Fibroblast of skin of right quadriceps (primary cell): ENCODE results near the gene SPON2.
A peak's percentile ranks its signal among the peaks of the same experiment; 100 is the strongest.

Experiments used
- DNase-seq: peaks from one replicate; pipeline ENCODE4 v3.0.0-alpha.2; 2013

The SPON2 gene

DNA sequence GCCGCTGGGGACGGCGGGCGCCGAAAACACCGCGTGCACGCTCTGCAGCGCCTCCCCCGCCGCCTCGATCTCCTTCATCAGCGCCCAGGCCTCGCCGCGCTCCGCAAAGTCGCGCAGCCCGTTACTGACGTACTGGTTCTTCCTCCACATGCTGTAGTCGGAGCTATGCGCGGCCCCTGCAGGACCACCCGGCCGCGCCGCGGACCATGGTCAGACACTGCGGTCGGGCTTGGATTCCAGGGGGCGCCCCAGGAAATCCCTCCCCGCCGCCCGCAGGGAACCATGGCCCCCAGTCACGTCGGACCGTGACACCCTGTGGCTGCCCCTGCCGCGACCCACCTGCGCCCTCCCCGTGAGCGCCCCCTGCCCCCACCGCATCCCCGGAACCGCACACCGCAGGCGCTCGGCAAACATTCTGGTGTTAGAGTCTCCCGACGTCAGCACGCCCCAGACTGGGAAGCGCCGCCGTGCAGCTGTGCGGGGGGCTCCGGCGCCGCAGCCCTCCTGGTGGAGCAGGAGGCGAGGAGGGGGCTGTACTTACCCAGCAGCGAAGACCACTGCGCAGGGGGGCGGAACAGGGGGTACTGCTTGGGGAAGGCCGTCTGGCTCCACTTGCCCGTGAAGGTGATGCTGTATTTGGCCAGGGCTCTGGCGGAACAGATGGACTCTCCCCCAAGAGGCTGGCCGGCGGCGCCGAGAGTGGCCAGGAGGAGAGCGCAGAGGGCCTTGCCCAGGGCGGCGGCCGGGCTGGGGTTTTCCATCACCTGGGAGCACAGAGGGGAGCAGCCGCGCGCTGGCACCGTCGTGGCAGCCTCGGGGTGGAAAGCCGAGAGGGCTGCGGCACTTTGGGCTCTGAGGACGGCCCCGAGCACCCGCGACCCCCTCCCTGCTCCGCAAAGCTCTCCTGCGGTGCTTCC lies 814 bp downstream of the SPON2 start:
- peak; percentile 11 for DNase-seq

DNA sequence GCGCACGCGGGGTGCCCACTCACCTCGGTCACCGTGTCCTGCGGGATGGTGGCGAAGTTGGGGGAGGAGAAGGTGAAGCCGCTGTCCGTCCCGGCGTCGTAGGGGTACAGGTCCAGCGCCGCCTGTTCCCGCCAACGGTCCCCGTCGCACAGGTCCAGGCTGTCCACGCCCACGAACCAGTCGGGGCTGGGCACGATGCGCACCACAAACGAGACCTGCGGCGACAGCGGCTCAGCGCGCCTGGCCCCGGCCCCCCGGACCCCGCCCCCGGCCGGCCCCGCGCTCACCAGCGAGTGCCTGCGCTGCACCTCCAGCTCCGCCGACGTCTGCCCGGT lies 1.4 kb downstream of the SPON2 start:
- no peak for DNase-seq

DNA sequence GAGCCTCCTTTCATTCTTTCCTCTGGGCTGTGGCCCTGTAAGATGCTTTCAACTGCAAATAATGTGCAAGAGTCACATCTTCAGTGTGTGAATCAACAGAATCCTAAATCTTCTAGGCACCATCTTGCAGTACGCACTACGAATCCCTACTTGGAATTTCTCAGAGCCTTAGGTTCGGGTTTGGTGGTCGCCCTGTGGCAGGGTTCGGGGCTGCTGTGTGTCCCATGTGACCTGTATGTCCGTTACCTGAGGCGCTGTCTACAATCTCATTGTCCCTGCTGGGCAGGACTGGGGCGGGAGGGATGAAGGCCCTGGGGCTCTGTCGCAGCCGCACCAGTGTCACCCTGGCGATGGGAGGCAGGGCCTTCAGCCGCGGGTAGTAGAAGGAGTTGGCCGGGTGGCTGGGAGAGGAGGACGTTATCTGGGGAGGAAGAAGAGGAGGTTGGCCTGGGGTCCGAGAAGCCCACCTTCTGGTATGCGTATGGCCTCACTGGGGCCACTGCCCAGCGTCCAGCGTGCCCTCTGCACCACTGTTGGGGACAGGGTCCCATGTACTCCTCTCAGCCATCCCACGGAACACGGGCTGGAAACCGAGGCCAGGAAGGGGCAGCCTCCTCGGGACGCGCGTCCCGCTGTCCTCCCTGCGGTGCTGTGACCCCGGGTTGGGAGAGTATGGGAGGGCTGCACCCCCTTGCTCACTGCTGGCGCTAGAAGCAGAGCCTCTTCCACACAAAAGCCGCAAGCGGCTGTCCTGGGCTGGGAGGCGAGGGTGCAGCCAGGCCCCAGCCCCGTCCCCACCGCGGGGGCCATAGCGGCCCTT lies 2.0 kb downstream of the SPON2 start:
- DNase-seq = no peak

DNA sequence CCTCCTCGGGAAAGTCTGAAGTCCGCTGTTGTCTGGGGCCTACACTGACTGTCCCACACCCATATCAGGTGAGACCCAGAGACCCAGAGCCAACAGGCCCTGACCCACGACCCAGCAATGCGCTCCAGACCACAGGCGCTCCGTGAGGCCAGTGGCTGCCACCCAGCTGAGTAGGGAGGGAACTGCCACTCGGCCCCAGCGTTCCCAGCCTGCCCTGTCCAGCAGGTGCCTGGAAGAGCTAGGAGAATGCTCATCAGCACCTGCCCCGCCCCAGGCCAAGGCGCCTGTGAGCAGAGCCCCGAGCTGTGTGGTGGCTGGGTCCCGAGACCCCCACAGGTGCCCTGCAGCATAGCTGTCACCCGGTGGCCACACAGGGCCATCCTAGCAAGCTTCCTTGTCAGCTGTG lies 2.7 kb downstream of the SPON2 start:
- no peak for DNase-seq

DNA sequence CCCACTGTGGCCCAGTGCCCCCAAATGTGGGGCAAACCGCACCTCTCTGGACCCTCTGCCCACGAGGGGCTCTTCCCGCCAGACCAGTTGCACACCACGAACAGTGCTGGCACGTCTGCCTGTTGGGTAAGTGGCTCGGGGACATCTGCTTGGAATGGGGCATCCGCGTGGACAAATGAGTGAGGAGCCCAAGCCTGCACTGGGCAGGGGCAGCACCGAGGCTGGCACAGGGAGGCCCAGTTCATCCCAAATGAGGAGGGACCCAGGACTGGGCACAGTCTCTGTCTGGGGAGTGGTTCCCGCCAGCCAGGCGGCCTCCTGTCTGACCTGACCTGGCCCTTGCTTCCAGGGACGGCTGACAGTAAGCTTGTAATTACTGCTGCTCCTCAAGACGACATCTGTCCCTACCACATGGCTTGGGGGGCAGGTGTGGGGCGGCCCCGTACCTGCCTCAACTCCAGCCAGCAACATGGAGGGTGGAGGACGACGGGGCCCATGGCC lies 3.2 kb downstream of the SPON2 start:
- DNase-seq = no peak

DNA sequence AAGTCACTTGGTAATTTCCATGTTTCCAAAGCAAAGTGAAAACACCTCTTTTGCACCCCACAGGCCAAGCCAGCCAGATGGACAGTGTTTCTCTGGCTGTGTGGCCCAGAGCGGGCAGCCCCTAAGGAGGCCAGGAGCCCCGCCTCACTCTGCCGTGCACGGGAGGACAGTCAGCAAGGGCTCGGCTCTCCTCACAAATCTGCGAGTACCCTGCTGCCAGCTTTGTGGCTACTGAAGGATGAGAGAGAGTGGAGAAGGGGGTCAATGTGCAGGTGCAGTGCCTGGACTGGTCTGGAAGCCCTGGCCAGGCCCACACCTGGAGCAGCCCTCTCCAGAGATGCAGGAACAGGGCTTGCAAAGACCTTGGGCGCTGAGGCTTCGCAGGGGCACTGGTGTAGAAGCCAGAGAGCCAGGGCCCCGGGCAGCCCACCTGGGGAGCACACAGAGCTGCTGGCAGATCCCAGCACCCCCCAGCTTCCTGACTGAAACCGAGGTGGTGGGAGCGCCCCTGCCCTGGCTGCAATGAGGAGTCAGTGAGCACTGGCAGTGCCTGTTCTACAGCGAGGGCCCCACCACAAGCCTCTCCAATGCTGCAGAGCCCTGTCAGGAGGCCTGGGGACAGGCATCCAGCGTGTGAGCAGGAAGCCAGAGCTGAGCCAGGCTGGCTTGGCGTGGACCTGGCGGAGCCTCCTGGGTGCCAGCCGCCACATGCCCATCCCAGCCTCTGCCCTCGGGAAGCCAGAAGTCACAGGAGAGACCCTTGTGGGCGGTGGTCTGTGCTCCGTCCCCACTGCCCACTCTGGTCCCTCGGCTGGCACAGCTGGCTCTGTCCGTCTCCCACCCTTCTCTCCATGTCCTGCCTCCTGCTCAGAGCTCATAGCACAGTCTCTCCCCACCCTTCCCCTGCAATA lies 3.9 kb downstream of the SPON2 start:
- no peak for DNase-seq

DNA sequence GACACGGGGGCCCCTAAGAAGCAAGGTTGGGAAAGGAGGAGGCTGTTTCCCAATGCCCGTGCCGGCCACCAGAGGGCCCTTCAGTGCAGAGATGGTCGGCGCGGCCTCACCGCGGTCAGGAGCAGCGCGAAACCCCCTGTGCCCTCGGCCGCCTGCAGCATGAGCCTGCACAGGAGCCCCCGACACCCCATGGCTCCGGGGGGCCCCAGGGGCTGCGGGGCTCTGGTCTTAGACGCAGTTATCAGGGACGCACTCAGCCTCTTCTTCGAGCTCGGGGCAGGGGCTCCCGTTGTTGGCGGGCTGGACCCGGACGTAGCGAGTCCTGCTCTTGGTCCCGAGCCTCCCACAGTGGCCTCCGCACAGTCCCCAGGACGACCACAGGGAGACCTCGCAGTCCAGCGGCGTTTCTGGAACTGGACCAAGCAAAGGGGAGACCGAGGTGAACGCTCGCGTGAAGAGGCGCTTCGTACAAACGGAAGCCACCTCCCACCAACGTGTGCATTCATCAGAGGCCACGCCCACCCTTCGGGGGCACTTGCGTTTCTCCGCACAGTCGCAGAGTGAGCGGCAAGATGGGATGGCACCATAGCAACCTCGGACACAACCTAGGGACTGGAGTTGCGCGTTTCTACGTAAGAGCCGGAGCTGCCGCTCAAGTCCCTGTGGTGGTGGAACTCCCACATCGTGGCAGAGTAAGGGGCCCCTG lies 5.0 kb downstream of the SPON2 start:
- DNase-seq = peak; percentile 83

DNA sequence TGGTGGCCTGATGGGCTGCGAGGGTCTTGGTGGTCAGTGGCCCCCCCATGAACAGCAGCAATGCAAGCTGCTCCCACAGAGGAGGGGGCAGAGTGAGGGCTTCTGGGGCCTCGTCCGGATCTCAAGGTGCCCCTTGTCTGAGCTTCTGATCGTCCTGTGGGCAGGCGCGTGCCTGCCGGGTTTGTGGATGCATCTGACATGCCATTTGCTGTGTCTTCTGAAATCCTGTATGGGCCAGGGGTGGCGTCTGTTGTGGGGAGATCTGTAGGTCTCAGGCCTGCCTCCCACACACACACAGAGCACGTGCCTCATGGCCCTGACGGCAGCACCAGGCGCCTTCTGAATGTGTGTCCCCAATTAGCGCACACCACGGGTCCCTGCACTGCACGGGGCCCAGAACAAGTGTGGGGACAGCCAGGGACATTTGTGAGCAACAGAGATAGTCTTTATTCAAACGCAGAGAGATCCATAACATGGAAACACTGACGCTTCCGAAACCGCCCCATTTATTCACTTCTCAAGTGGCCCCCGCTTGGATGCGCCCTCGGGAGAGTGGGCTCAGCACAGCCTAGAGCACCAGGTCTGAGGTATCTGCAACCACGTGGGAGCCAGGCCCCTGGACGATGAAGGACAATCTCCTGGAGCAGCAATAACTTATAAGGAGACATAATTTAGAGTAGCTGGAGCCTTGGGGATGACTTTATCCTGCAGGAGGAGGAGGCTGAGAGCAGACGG lies 5.7 kb downstream of the SPON2 start:
- no peak for DNase-seq

DNA sequence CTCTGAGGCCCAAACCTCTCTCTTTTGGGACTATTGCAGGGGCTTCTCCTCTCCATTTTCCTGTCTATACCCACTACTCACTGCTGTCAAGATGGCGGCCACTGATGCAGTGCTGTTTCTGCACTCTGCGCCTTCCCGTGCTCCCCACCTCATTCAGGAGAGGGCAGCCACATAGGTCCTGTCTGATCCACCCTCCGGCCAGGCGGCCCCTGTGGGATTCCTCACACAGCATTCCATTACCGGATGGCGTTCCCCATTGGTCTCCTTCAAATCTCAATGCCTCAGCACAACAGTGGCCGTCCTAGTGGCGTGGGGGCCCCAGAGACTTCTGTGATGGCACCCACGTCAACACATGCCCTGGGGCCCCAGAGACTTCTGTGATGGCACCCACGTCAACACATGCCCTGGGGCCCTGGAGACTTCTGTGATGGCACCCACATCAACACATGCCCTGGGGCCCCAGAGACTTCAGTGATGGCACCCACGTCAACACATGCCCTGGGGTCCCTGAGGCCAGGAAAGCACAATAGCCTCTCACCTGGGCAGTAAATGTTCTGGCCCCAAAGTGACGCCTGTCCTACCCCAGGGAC lies 7.3 kb downstream of the SPON2 start:
- DNase-seq = no peak

DNA sequence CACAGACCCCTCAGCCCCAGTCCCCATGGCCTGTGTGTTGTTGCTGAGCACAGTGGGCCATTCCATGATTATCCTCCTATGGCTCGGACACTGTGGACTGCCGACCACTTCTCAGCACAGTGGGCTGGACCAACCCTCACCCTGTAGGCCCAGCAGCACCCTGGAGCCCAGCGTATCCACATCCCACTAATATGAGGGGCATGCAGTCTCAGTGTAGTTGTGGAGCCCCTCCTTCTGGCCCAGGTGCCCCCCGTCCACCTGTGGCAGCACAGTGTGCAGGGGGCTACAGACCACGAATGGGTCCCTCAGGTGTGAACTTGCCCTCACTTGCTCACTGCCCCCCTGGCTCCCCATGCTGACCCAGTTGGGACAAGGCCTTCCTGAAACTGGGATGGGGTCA lies 7.9 kb downstream of the SPON2 start:
- DNase-seq = no peak

DNA sequence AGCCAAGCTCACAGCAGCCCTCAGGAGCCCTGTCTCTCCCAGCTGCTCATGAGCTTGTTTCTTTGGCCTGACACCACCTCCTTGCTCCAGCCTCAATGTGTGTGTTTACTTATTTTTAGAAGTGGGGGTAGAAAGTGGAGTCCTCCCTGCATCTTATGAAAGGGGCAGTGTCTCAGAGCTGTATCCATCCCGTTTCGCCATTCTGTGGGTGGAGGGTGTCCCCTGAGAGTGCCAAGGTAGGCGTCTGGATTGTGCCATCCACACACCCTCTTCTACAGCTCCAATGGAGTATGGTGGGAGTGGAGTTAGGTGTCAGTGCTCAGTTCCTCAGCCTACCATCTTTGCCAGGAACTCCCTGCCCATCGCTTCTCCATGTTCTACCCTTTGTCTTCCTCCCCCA lies 8.3 kb downstream of the SPON2 start:
- DNase-seq = no peak

DNA sequence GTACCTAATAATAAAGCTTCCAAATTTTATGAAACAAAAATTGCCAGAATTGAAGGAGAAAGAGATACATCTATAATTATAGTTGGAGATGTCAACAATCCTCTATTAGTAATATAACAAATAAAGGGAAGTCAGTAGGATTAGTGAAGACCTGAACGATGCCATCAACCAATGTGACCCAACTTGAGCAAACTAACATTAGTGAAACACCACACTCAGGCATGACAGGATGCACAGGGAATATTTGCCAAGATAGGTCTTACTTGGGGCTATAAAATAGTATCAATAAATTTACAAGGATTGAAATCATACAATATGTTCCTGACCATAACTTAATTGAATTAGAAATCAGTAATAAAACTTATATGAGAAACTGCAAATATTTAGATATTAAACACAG lies 12.0 kb downstream of the SPON2 start:
- DNase-seq = no peak

DNA sequence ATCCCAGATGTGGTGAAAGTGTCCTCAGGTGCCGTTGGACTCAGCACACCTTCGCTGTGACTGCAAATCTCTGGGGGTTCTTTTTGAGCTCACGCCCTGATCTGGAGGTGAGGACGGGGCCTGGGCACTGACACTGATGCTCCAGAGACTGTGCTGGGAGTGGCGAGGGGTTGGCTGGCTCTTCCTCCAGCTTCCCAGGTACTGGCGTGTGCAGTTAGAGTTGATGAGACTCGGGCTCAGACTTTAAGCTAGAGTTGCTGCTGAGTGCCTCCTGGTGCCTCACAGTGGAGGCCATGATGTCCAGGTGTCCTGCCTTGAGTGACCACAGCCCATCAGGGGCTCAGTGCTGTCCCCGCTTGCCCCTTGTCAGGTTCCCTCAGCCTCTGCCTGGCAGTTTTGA lies 16.3 kb downstream of the SPON2 start:
- no peak for DNase-seq

DNA sequence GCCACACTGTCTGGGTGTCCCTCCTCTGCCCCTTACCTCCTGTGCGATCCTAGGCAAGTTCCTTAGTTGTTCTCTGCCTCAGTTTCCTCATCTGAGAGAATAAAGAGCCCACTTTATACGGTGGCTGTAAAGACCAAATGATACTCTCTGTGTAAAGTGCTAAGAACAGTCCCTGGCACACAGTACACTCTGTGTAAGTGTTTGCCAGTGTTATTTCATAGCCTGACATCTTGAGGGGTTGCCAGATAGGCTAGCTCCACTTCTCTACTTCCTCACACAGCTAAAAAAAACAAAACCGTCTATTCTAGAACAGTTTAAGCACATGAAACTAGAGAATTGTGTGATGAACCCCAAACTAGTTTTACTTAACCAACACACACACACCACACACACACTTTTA lies 17.1 kb downstream of the SPON2 start:
- no peak for DNase-seq

DNA sequence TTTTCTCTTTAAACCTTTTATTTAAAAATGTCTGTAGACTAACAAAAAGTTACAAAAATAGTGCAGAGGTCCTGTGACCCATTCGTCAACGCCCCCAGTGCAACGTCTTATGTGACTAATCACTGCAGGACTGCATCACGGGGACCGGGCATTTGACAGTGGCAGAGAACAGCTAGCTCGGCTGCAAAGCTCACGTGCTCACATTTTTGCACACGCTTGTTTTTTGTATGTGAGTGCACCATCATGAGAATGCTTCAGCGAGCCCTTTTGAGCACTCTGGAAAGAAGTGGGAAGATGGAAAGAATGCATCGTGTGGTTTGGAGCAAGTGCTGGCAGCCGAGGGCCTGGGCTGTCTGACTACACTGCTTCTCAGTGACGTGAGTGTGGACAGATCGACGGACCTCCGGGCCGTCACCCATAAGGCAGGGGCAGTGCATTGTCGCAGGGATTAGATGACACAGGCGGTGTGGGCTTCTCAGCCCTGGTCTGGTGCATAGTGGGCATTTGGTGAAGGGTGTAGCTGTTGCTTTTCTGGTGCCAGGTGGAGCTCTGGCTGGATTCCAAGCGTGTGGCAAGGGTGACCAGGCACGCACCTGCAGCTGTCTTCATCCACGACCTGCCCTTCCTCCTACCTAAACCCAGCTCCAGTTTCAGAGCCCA lies 17.7 kb downstream of the SPON2 start:
- DNase-seq = no peak

DNA sequence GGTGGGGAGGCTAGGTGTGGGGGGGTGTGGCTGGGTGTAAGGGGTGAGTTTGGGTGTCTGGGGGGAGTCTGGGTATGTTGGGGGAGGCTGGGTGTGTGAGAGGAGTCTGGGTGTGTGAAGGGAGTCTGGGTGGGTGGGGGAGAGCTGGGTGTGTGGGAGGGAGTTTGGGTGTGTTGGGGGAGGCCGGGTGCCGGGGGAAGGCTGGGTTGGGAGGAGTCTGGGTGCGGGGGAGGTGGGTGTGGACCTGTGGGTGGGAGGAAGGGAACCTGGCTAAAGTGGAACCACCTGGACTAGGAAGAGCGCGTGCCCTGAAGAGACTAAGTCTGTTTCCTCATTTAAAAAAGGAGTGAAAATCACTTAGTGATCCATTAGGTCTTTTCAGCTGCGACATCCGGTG lies 18.3 kb downstream of the SPON2 start:
- no peak for DNase-seq

DNA sequence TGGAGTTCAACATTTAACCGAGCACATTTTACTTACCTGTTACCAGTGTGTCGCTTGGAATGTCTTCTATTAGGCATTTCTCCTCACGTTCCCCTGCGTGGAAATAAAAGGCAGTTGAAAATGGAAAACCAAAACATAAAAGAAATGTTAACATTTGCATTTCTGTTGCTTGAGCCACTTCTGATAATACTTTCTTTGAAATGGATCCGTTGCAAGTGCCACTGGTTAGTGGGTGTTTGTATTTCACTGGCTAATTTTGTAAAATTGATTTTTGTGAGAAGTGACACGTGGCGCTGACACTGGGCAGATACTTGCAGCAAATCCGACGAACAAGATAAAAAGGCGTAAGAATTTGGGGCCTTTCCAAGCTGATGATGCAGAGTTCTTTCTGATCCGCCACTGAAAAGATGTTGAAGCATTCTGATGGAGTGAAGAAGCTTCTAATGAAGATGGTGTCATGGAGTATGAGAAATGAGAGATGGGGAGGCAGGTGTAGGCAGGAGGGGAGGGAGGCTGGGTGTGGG lies 18.8 kb downstream of the SPON2 start:
- DNase-seq = no peak

DNA sequence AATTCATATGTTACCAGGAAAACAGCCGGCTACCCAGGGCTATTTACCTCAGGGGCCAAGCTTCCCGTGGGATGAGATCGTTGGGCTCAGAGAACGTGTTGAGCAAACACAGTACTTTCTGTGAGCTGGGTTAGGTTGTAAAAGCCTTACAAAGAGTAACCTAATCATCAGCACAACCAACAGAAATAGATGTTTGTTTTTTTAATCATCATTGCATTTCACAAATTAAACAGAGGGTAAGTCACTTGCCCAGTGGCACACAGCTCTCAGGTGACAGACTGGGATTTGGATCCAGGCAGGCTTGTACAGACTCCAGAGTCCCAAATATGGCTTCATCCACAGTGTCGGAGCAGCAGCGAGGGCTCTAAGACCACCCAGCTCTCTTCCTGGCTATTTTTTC lies 20.1 kb downstream of the SPON2 start:
- DNase-seq = no peak

DNA sequence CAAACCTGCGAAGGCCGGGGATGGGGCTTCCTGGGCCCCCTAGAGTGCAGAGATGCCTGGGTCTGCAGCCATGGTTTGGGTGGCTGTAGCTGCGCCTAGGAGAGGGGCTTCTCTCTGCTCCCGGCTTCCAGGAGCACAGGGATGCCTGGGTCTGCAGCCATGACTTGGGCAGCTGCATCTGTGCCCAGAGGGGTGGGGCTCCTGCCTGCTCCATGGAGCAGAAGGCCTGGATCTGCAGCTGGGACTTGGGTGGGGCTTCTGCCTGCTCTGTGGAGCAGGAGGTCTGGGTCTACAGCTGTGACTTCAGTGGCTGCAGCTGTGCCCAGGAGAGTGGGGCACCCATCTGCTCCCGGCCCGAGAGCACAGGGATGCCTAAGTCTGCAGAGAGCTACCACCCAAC lies 20.8 kb downstream of the SPON2 start:
- no peak for DNase-seq

DNA sequence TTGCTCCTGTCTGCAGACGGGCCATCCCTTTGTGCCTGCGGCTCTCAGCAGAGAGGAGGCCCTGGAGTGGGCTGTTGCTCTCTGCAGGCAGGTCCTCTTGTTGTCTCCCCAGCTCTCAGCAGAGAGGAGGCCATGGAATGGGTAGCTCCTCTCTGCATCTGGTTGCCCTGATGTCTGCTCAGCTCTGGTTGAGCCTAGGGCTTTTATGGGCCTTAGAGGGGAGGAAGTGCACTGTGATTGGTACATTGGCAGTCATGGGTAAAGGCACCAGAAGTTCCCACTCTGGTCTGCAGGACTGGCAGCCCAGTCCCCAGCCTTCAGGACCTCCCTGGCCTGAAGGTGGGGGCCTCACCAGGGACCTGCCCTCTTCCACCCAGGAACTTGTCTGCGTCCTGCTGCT lies 21.5 kb downstream of the SPON2 start:
- DNase-seq = no peak
